HepG2 (cell line): ENCODE data around the gene KLF11.

Experiments
- ATF3 ChIP-seq: sonication (generic); formaldehyde crosslinking; IDR thresholded peaks from 2 replicates; pipeline ENCODE4 v1.4.0; 2020; ENCODE audit warnings: missing genetic modification reagents
- CHD4 ChIP-seq: fragments of 200-600 bp; sonication (generic); IDR thresholded peaks from 2 replicates; pipeline ENCODE4 v1.7.0; 2017; ENCODE audit warnings: mild to moderate bottlenecking, low read length, borderline replicate concordance
- CTCF ChIP-seq: sonication (generic); formaldehyde crosslinking; IDR thresholded peaks from 2 replicates; pipeline ENCODE4 v1.5.0; 2020; ENCODE audit warnings: mild to moderate bottlenecking, missing genetic modification reagents, moderate library complexity
- DNMT1 ChIP-seq: sonication (generic); formaldehyde crosslinking; IDR thresholded peaks from 2 replicates; pipeline ENCODE4 v1.5.1; 2020; ENCODE audit warnings: mild to moderate bottlenecking, missing genetic modification reagents
- ERF ChIP-seq: IDR thresholded peaks from 2 replicates; pipeline ENCODE4 v1.6.1; 2018; ENCODE audit warnings: missing biosample characterization, missing genetic modification reagents
- EZH2 ChIP-seq: conservative IDR thresholded peaks from 2 replicates; pipeline ENCODE4 v1.6.1; 2012; ENCODE audit warnings: mild to moderate bottlenecking, low read depth, low read length, moderate library complexity
- PRMT3 ChIP-seq: sonication (generic); formaldehyde crosslinking; IDR thresholded peaks from 2 replicates; pipeline ENCODE4 v1.8.1; 2022; ENCODE audit warnings: low read depth, mild to moderate bottlenecking, moderate library complexity, missing genetic modification reagents, borderline replicate concordance
- SETDB1 ChIP-seq: sonication (generic); formaldehyde crosslinking; IDR thresholded peaks from 2 replicates; pipeline ENCODE4 v1.5.1; 2020; ENCODE audit warnings: missing genetic modification reagents, mild to moderate bottlenecking, borderline replicate concordance
- ZFX ChIP-seq: sonication (generic); formaldehyde crosslinking; IDR thresholded peaks from 2 replicates; pipeline ENCODE4 v1.4.0; 2020; ENCODE audit warnings: mild to moderate bottlenecking, low read depth, missing genetic modification reagents, moderate library complexity
- ZNF639 ChIP-seq: conservative IDR thresholded peaks from 2 replicates; pipeline ENCODE4 v1.6.1; 2018; ENCODE audit warnings: missing genetic modification reagents

GRCh38 chr2:10034333-10035052 lies 8.9 kb upstream of the KLF11 start:
- TF ChIP-seq ZNF639 (CRISPR knock-in tag) (no peak), ATF3 (CRISPR knock-in tag) (no peak), SETDB1 (CRISPR knock-in tag) (no peak), DNMT1 (CRISPR knock-in tag) (no peak), CHD4 (no peak), PRMT3 (CRISPR knock-in tag) (no peak), ERF (CRISPR knock-in tag) (no peak), EZH2 (no peak), ZFX (CRISPR knock-in tag) (no peak), CTCF (CRISPR knock-in tag) (no peak)
